ENCODE measurements around the gene CDHR4.
"Not testable (repeated sequence)": the region's sequence is repeated elsewhere in the genome, so short reads cannot be mapped to it uniquely, and the experiment has no call there.

Gene CDHR4

GRCh38 chr3:49803465-49804140 is 3.9 kb upstream of the CDHR4 start:
- peak; percentile 37 for DNase-seq

- DNase-seq: peak; percentile 87
These were observed 3.2 kb upstream of the CDHR4 start, which contains the start of gene INKA1 for GRCh38 chr3:49802719-49803464. TSS of gene INKA1 (plus strand) at chr3:49803261. CDS start at chr3:49803393, 132 bp downstream.

- DNase-seq: no peak
These were observed 1.5 kb upstream of the CDHR4 start for GRCh38 chr3:49801160-49801559.

- DNase-seq: no peak
These were observed 568 bp downstream of the CDHR4 start for GRCh38 chr3:49799105-49799504.

GRCh38 chr3:49794926-49795905 is 4.5 kb downstream of the CDHR4 start:
- no peak for DNase-seq

GRCh38 chr3:49794431-49794830 is 5.2 kb downstream of the CDHR4 start:
- DNase-seq: no peak

GRCh38 chr3:49793486-49794085 is 6.1 kb downstream of the CDHR4 start:
- DNase-seq: no peak

GRCh38 chr3:49792371-49793150 is 7.1 kb downstream of the CDHR4 start:
- DNase-seq: no peak

- DNase-seq: no peak
These were observed 8.1 kb downstream of the CDHR4 start for GRCh38 chr3:49791571-49791970.

GRCh38 chr3:49790626-49791411 is 8.9 kb downstream of the CDHR4 start:
- DNase-seq: no peak

GRCh38 chr3:49788056-49788455 is 11.6 kb downstream of the CDHR4 start:
- no peak for DNase-seq

GRCh38 chr3:49787536-49787935 is 12.1 kb downstream of the CDHR4 start:
- no peak for DNase-seq

- no peak for DNase-seq
These were observed 12.6 kb downstream of the CDHR4 start for GRCh38 chr3:49787182-49787464.

- peak; percentile 98 for DNase-seq
These were observed 13.1 kb downstream of the CDHR4 start, which contains the start of gene IP6K1 for GRCh38 chr3:49786357-49787181. TSS of gene IP6K1 (minus strand) at chr3:49786542. CDS start at chr3:49748040, 38,502 bp downstream.

- DNase-seq: peak; percentile 16
These were observed 13.9 kb downstream of the CDHR4 start for GRCh38 chr3:49785565-49786356.

- DNase-seq: not testable (repeated sequence)
These were observed 17.4 kb downstream of the CDHR4 start for GRCh38 chr3:49782277-49782676.

- DNase-seq: no peak
These were observed 18.1 kb downstream of the CDHR4 start for GRCh38 chr3:49781415-49782199.

GRCh38 chr3:49780975-49781365 is 18.7 kb downstream of the CDHR4 start:
- not testable (repeated sequence) for DNase-seq

Data from stimulated activated CD4-positive, alpha-beta T cell treated with anti-CD3 and anti-CD28 coated beads, Interleukin-12 subunit alpha, Interleukin-12 subunit beta, amount 100 ng/mL, for 4 hours (primary cell).